ENCODE measurements around the gene PBX4.

The PBX4 gene

DNA sequence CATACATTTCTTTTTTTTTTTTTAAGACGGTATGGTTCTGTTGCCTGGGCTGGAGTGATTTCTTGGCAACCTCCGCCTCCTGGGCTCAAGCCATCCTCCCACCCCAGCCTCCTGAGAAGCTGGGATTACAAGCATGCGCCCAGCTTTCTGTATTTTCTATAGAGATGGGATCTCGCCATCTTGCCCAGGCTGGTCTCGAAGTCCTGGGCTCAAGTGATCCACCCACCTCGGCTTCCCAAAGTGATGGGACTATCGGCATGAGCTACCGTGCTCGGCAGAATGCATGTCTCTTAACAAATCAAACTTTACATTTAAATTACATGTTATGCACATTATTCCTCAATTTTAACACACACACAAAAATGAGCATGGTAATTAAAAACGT lies 101.3 kb downstream of the PBX4 start:
- DNase-seq: no peak

DNA sequence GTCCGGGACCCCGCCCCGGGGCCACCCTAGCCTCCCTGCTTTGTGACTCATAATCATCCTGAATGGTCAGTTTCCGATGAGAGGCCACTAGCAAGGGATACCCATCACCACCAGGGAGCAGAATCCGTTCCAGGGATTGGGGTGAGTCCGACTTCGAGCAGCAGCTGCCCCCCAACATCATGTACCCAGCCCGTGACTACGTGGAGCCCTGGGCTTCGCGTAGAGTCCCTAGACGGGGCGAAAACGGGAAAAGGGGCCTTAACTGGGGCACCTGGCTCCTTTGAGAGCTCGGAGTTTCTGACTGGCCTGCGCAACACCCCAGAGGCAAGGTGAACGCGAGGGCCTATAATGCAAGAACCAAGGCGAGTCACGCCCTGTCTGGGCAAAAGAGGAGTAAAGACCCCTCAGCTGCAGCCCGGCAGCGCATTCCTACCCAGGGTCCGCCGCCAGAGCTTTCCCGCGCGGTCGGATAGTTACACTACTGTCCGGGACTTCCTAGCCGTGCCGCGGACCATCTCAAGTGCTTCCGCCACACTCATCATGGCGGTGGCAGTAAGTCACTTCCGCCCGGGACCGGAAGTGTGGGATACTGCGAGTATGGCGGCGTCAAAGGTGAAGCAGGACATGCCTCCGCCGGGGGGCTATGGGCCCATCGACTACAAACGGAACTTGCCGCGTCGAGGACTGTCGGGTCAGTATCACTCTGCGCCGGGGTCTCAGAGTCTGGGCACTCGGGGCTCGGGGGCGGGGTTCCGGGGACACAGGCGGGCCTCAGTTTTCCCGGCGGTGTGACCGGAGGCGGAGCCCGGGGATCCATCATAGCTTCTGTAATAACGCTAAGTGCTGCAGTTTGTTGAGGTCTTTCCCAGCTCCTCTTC lies 102.6 kb downstream of the PBX4 start, which contains the start of gene NDUFA13:
Gene NDUFA13, plus strand, starts transcription at position 584 of the 878 bp plus-strand sequence. Its CDS starts 14 bp downstream, at position 598.
- DNase-seq: peak; percentile 91

DNA sequence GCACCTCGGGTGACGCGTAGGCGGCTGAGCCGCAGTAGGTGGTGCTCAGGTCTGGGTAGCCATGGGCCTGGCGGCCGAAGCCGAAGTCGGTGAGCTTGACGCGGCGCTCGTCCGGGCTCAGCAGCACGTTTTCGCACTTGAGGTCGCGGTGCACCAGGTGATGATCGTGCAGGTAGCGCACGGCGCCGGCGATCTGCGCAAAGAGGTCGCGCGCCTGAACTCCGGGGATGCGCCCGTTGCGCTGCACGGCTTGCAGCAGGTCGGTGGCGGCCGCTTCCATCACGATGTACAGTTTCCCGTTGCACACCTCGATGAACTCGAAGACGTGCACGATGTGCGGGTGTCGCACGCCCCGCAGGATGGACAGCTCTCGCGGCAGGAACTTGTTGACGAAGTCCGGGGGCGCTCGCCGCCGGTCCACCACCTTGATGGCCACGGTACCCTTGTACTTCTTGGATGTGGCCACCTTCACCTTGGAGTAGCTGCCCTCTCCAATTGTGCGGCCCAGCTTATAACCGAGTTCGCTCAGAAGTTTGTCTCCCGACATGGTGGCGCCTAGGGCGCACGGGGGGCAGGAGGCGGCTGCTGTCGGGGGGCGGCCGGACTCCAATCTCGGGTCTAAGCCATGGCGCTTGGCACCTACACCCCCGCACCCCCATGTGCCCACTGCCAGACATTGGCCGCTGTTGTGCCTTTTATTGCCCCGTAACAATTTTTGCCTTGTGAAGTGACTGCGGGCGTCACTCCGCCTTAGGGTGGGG lies 103.4 kb downstream of the PBX4 start, which contains the start of gene TSSK6:
Gene TSSK6, minus strand, starts transcription at position 668 of the 761 bp plus-strand sequence. Its CDS starts 121 bp downstream, at position 547.
- DNase-seq: no peak

DNA sequence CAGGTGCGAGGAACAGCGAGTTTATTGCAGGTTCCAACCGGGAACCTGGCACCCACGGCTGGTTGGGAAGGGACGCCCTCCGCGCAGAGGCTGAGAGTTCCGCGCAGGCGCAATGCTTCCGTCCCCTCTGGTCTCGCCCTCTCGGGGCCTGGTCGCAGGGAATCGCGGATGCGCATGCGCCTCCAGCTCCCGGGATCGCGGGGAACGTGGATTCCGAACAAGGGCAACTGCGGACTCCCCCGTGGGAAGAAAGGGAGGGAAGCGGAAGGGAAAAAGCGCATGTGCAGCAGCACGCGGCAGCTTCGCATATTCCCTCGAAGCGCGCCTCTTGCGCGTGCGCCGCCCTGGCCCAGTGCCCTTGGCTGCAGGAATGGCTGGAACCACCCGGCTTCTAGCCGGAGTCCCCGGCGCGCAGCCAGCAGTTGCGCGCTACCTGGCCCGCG lies 104.3 kb downstream of the PBX4 start:
- no peak for DNase-seq

DNA sequence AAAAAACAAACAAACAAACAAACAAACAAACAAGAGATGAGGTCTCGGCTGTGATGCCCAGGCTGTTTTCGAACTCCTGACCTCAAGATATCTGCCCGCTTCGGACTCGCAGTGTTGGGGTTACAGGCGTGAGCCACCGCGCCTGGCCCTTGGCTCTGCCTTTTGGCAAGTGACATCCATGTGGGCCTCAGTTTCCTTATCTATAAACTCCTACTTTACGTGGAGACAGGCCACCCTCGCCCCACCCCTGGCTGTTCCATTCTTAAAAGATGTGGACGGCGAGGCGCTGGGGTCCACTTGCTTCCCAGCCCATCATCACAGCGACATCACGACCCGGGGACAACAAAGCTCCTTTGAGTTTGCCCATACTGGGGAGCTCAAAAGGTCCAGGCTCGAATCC lies 104.8 kb downstream of the PBX4 start:
- no peak for DNase-seq

Measured in midbrain (tissue), 1 donor.